WTC11 (cell line): ENCODE results near the gene SLC2A5. TPM values are rescaled to one million over a fixed set of nuclear protein-coding genes. Genes with fewer than 3 reads are reported as not detected.

Experiments
- ATAC-seq: fragments of 200-7000 bp; cut with Tn5 transposase; 2 replicates; pipeline ENCODE4 v1.10.0; 2021; ENCODE audit warnings: mild to moderate bottlenecking, moderate library complexity
- CTCF ChIA-PET: fragments of 300-600 bp; sonication (Branson Sonifier 250); formaldehyde crosslinking; loops from one replicate; lab custom pipeline; 2021; ENCODE audit warnings: antibody characterized with exemption; lab: Charles Lee
- POLR2A ChIA-PET: fragments of 350-600 bp; sonication (Branson Sonifier 250); formaldehyde crosslinking; loops from one replicate; lab custom pipeline; 2021; ENCODE audit warnings: antibody characterized with exemption; lab: Charles Lee
- DNase-seq: peaks from one replicate; pipeline ENCODE4 v3.0.0; 2021; ENCODE audit warnings: low spot score
- H3K27ac Mint-ChIP-seq: 2 replicates; pipeline ENCODE4 v1.8.0; 2021; ENCODE audit warnings: mixed read lengths
- H3K27me3 Mint-ChIP-seq: 2 replicates; pipeline ENCODE4 v1.8.0; 2021; ENCODE audit warnings: low read depth, mild to moderate bottlenecking, moderate library complexity, mixed read lengths
- H3K36me3 Mint-ChIP-seq: 2 replicates; pipeline ENCODE4 v1.8.0; 2021; ENCODE audit warnings: mixed read lengths
- H3K4me1 Mint-ChIP-seq: 2 replicates; pipeline ENCODE4 v1.8.0; 2022; ENCODE audit warnings: mixed read lengths
- H3K4me3 Mint-ChIP-seq: 2 replicates; pipeline ENCODE4 v1.8.0; 2021; ENCODE audit warnings: mild to moderate bottlenecking, moderate library complexity, mixed read lengths
- H3K9me3 Mint-ChIP-seq: 2 replicates; pipeline ENCODE4 v1.8.0; 2021; ENCODE audit warnings: mixed read lengths
- ATF1 ChIP-seq: sonication (generic); formaldehyde crosslinking; IDR thresholded peaks from 2 replicates; pipeline ENCODE4 v1.8.1; 2023; ENCODE audit warnings: mild to moderate bottlenecking, moderate library complexity, missing genetic modification reagents
- ATF3 ChIP-seq: sonication (generic); formaldehyde crosslinking; conservative IDR thresholded peaks from 2 replicates; pipeline ENCODE4 v1.8.1; 2022; ENCODE audit warnings: mild to moderate bottlenecking, missing genetic modification reagents
- CDX4 ChIP-seq: fragments of 250-450 bp; sonication (Bioruptor Pico); IDR thresholded peaks from 2 replicates; pipeline ENCODE4 v1.9.0; 2021; ENCODE audit warnings: moderate library complexity, mild to moderate bottlenecking, inconsistent platforms, borderline replicate concordance
- E2F5 ChIP-seq: sonication (generic); formaldehyde crosslinking; IDR thresholded peaks from 2 replicates; pipeline ENCODE4 v1.8.1; 2022; ENCODE audit warnings: mild to moderate bottlenecking, moderate library complexity, missing genetic modification reagents
- EMX1 ChIP-seq: fragments of 250-450 bp; sonication (Bioruptor Pico); IDR thresholded peaks from 2 replicates; pipeline ENCODE4 v1.8.0; 2021; ENCODE audit warnings: mild to moderate bottlenecking
- IRF2 ChIP-seq: sonication (generic); formaldehyde crosslinking; IDR thresholded peaks from 2 replicates; pipeline ENCODE4 v1.8.0; 2022; ENCODE audit warnings: low read depth, missing genetic modification reagents, borderline replicate concordance
- JUN ChIP-seq: sonication (generic); formaldehyde crosslinking; IDR thresholded peaks from 2 replicates; pipeline ENCODE4 v1.8.0; 2023; ENCODE audit warnings: mild to moderate bottlenecking, missing genetic modification reagents
- MYBL2 ChIP-seq: sonication (generic); formaldehyde crosslinking; IDR thresholded peaks from 2 replicates; pipeline ENCODE4 v1.8.1; 2023; ENCODE audit warnings: mild to moderate bottlenecking, moderate library complexity, missing genetic modification reagents
- NFATC4 ChIP-seq: fragments of 250-450 bp; sonication (Bioruptor Pico); IDR thresholded peaks from 2 replicates; pipeline ENCODE4 v1.9.0; 2021; ENCODE audit warnings: mild to moderate bottlenecking
- RORB ChIP-seq: fragments of 250-450 bp; sonication (Bioruptor Pico); IDR thresholded peaks from 2 replicates; pipeline ENCODE4 v1.9.0; 2021; ENCODE audit warnings: mild to moderate bottlenecking
- SP1 ChIP-seq: sonication (generic); formaldehyde crosslinking; conservative IDR thresholded peaks from 2 replicates; pipeline ENCODE4 v1.8.1; 2022; ENCODE audit warnings: missing genetic modification reagents
- STAT6 ChIP-seq: sonication (generic); formaldehyde crosslinking; conservative IDR thresholded peaks from 2 replicates; pipeline ENCODE4 v1.8.1; 2023; ENCODE audit warnings: mild to moderate bottlenecking, low read depth, missing genetic modification reagents, moderate library complexity
- ZBTB43 ChIP-seq: sonication (generic); formaldehyde crosslinking; IDR thresholded peaks from 2 replicates; pipeline ENCODE4 v1.8.1; 2023; ENCODE audit warnings: mild to moderate bottlenecking, missing genetic modification reagents
- ZNF281 ChIP-seq: sonication (generic); formaldehyde crosslinking; IDR thresholded peaks from 2 replicates; pipeline ENCODE4 v1.8.0; 2023; ENCODE audit warnings: mild to moderate bottlenecking, missing genetic modification reagents
- ZNF317 ChIP-seq: sonication (generic); formaldehyde crosslinking; IDR thresholded peaks from 2 replicates; pipeline ENCODE4 v1.8.1; 2023; ENCODE audit warnings: low read depth, mild to moderate bottlenecking, moderate library complexity, missing genetic modification reagents, borderline replicate concordance
- ZNF532 ChIP-seq: fragments of 250-450 bp; sonication (Bioruptor Pico); IDR thresholded peaks from 2 replicates; pipeline ENCODE4 v1.9.0; 2021; ENCODE audit warnings: mild to moderate bottlenecking, borderline replicate concordance
- total RNA-seq: library from RNA; stranded (reverse); gene quantifications from 3 replicates; pipeline ENCODE4 v1.2.3, GENCODE V29; 2021

SLC2A5 gene
- total RNA-seq, 1 experiment from 2014 or later: 0.04 TPM

- no peak for TF ChIP-seq ZNF281 (CRISPR knock-in tag)
- TF ChIP-seq ZNF317 (CRISPR knock-in tag): no peak
- no peak for TF ChIP-seq ZNF532
- no peak for TF ChIP-seq MYBL2 (CRISPR knock-in tag)
- TF ChIP-seq SP1: no peak
- no peak for TF ChIP-seq JUN
- no peak for TF ChIP-seq ATF3 (CRISPR knock-in tag)
- TF ChIP-seq IRF2 (CRISPR knock-in tag): no peak
- TF ChIP-seq STAT6 (CRISPR knock-in tag): no peak
- no peak for TF ChIP-seq E2F5 (CRISPR knock-in tag)
- TF ChIP-seq RORB (CRISPR knock-in tag): no peak
Measured at GRCh38 chr1:9019896-9020295, 49.5 kb downstream of the SLC2A5 start (continued).

- Mint-ChIP-seq H3K36me3 (no peaks in the 10 kb centered on the region), H3K9me3 (no peaks in the 10 kb centered on the region), H3K27me3 (no peaks in the 10 kb centered on the region), H3K27ac (no peak overlapping the region), H3K4me3 (no peak overlapping the region), H3K4me1 (no peaks in the 10 kb centered on the region)
- ATAC-seq (no peak), DNase-seq (no peak)
- POLR2A ChIA-PET: no interaction called here
- CTCF ChIA-PET: interaction anchor here (1.3 to 3.1 kb wide), 2 partner anchors 8 to 13 kb away, joined by 3 to 17 read pairs; no protein-coding TSS in a partner anchor
- TF ChIP-seq JUN (no peak), ATF1 (CRISPR knock-in tag) (no peak), EMX1 (CRISPR knock-in tag) (no peak), STAT6 (CRISPR knock-in tag) (no peak), ZBTB43 (CRISPR knock-in tag) (no peak), CDX4 (CRISPR knock-in tag) (no peak), NFATC4 (CRISPR knock-in tag) (no peak)
Measured at GRCh38 chr1:9018333-9018732, 51.1 kb downstream of the SLC2A5 start.
